GM20000 (cell line): ENCODE results near the gene WDR82.

Experiments
- DNase-seq: peaks from one replicate; pipeline ENCODE4 v3.0.0; 2012; ENCODE audit warnings: low spot score
- TF ChIP-seq, protein P1 (sequence below): IDR thresholded peaks from 2 replicates; pipeline ENCODE4 v1.5.1; 2012; ENCODE audit warnings: mild to moderate bottlenecking, control low read depth; ENCODE audit errors: extremely low read depth, missing control alignments

The WDR82 gene

GRCh38 chr3:52210550-52211046 is 67.9 kb downstream of the WDR82 start:
- TF ChIP-seq, protein P1, sequence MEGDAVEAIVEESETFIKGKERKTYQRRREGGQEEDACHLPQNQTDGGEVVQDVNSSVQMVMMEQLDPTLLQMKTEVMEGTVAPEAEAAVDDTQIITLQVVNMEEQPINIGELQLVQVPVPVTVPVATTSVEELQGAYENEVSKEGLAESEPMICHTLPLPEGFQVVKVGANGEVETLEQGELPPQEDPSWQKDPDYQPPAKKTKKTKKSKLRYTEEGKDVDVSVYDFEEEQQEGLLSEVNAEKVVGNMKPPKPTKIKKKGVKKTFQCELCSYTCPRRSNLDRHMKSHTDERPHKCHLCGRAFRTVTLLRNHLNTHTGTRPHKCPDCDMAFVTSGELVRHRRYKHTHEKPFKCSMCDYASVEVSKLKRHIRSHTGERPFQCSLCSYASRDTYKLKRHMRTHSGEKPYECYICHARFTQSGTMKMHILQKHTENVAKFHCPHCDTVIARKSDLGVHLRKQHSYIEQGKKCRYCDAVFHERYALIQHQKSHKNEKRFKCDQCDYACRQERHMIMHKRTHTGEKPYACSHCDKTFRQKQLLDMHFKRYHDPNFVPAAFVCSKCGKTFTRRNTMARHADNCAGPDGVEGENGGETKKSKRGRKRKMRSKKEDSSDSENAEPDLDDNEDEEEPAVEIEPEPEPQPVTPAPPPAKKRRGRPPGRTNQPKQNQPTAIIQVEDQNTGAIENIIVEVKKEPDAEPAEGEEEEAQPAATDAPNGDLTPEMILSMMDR: no peak
- no peak for DNase-seq

GRCh38 chr3:52210037-52210436 is 68.4 kb downstream of the WDR82 start:
- TF ChIP-seq, protein P1: no peak
- no peak for DNase-seq

- no peak for DNase-seq
- TF ChIP-seq, protein P1: no peak
These were observed 69.9 kb downstream of the WDR82 start for GRCh38 chr3:52208556-52208955.

DNA sequence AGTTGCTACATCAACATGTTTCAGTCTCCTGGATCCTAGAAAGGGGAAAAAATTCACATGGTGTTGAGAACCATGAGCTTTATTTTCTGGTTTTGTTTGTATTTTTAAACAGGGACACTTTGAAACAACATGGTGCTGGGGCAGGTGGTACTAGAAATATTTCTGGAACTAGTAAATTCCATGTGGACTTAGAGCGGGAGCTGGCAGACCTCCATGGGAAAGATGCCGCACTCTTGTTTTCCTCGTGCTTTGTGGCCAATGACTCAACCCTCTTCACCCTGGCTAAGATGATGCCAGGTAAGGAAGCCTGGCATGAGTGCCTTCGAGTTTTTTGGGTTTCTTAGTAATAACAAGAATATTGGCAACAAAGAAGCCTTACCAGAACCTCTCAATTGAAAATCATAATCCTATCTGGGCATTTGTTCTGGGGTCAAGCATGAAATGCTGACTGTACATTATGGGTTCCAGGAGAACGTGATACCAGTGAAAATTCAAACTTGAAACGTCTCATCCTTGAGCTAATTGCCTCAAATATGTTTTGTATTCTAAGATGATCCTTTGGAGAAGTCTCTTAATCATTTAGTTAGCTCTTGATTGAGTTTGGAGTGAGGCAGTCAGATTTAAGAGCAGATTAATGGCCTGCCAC is 72.6 kb downstream of the WDR82 start:
- TF ChIP-seq, protein P1: no peak
- no peak for DNase-seq
